PC-9 (cell line): ENCODE results near the gene MALRD1.

Source experiments
- CTCF ChIP-seq: fragments of 200-600 bp; sonication (generic); conservative IDR thresholded peaks from 2 replicates; pipeline ENCODE4 v1.6.1; 2017; ENCODE audit warnings: mixed run types, antibody characterized with exemption, mild to moderate bottlenecking, moderate library complexity
- EZH2 ChIP-seq: fragments of 200-600 bp; sonication (generic); IDR thresholded peaks from 2 replicates; pipeline ENCODE4 v1.8.0; 2017; ENCODE audit warnings: antibody characterized with exemption, low read depth

GRCh38 chr10:19367176-19367575, 318.6 kb downstream of the MALRD1 start:
- no peak for TF ChIP-seq CTCF
- TF ChIP-seq EZH2: no peak
